Kidney capillary endothelial cell (primary cell): Measurements from ENCODE around the gene SYCE1.
"Not testable (repeated sequence)": the region's sequence is repeated elsewhere in the genome, so short reads cannot be mapped to it uniquely, and the experiment has no call there.

Experiments
- DNase-seq: peaks from one replicate; pipeline ENCODE4 v3.0.0-alpha.2; 2018; ENCODE audit warnings: low spot score

SYCE1 gene

DNA sequence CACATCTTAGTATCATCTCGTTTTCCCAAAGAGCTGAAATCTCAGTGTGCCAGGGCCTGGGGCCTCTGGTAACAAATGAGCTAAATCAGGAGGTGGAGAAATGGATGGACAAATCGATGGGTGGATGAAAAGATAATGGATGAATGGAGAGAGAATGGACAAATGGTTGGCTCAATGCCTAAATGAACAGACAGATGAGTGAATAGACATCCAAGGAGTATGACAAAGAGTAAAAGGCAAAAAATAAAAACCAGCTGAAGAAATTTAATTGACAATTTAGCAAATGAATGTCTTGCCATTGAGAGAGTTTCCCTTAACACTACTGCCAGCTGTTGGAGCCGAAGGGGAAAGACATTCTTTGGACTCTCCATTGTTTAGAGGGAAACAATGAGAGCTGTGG, 8.0 kb downstream of the SYCE1 start:
- no peak for DNase-seq

- no peak for DNase-seq
These were observed 9.9 kb downstream of the SYCE1 start for GRCh38 chr10:133555521-133555920.

DNA sequence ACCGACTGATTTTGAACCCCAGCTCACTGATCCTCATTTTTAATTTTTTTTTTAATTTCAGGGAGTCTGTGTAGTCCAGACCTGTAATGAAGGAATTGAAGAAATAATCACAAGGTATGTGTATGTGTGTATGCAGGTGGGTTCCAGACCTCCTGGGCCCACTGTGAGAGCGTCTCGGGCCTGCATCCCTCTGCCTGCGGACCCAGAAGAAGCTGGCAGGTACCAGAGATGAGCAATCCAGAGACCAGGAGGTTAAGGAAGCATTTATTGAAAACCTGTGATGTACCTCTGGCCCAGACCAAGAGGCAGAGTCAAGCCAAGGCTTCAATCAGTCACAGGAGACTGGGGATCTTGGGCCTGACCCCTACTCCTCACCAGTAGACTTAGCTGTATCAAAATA, 10.8 kb downstream of the SYCE1 start:
- DNase-seq, result no peak

DNA sequence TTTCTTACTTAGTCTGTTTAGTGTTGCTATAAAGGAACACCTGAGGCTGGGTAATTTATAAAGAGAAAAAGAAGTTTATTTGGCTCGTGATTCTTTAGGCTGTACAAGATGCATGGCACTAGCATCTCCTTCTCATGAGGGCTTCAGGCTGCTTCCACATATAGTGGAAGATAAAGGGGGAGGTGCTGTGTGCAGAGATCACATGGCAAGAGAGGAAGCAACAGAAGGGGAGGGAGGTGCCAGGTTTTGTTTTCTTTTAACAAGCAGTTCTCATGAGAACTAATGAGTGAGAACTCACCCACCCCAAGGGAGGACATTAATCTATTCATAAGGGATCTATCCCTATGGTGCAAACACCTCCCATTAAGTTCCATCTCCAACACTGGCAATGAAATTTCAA, 20.9 kb downstream of the SYCE1 start:
- DNase-seq, result no peak

- not testable (repeated sequence) for DNase-seq
These were observed 23.9 kb downstream of the SYCE1 start for GRCh38 chr10:133541441-133541975.

DNA sequence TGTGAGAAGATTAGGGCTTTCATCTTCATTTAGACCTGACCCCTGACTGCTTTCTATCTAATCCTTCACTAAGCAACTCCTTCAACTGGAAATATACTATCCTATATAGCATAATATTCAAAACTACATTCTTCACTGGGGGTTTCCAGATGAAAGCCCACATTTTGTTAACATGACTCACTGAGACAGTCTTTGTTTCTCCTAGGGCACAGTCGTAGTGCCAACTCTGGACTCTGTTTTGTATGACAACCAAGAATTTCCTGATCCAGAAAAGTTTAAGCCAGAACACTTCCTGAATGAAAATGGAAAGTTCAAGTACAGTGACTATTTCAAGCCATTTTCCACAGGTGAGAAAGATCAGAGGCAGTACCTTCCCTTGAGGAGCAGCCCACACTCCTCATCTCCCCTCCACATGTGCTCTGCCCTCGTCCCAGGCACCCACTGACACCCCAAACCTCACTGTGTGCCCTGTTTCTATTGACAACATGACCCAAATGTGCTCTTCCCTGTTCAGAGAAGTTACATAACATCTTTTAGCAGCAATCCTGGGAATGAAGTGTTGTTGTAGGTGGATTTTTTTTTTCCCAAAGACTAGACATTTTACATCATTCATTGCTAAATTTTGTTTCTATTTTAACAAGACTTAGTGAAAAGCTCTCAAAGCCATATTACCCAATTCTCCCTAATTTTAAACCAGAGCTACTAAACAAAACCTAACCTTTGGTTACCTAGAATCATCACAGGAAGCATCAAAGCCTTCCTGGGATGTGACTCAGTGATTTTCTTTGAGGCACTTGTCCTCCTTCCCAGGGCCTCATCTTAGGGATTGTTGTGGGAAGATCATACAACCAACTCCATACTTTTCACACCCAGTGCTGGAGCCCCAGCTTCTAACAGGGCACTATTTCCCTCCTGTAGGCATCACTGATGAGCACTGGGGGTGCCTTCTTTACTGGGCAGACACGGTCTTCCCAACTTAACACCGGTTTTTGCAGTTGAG, 27.5 kb downstream of the SYCE1 start:
- peak; percentile 3 for DNase-seq

- DNase-seq, result no peak
These were observed 29.2 kb downstream of the SYCE1 start for GRCh38 chr10:133536198-133536597.

- DNase-seq, result no peak
These were observed 31.0 kb downstream of the SYCE1 start for GRCh38 chr10:133534417-133534816.

- no peak for DNase-seq
These were observed 32.5 kb downstream of the SYCE1 start for GRCh38 chr10:133532871-133533270.

- DNase-seq, result no peak
These were observed 34.9 kb downstream of the SYCE1 start for GRCh38 chr10:133530506-133530905.

DNA sequence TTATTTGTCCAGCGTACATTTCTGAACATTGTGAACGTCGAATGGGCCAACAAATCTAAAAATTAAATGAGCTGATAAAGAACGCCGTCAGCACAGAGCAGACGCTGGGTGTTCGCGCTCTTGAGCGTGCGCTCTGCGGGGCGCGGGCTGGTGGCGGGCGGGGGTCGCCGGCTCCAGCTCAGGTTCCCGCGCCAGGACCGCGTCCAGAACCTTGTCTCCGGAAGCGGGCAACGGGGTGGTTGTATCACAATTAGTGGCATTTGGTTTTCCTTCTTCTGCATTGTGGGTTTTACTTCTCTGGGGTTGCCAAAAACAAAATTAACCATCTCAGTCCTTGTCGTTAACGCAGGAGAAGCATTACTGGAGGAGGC, 35.8 kb downstream of the SYCE1 start:
- DNase-seq, result no peak

GRCh38 chr10:133528845-133529575, 36.4 kb downstream of the SYCE1 start:
- no peak for DNase-seq

- DNase-seq, result no peak
These were observed 37.0 kb downstream of the SYCE1 start for GRCh38 chr10:133528296-133528844.

DNA sequence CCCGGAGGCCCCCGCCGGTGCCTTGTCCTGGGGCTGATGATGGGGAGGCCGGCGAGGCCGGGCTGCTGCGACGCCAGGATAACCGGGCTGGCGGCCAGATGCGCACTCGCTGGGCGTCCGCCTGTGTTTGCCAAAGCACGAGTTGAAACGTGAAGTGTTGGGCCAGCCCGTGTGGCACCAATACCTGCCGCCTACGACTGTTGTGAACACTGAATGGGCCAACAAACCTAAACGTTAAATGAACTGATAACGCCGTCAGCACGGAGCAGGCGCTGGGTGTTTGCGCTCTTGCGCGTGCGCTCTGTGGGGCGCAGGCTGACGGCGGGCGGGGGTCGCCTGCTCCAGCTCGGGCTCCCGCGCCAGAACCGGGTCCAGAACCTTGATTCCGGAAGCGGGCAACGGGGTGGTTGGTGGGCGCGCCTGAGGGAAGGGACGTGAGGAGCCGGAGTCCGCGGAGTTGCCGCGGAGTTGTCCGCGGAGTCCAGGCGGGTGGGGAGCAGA, 37.6 kb downstream of the SYCE1 start:
- no peak for DNase-seq

- no peak for DNase-seq
These were observed 38.3 kb downstream of the SYCE1 start, which contains the start of gene CYP2E1 for GRCh38 chr10:133526957-133527588. Gene CYP2E1, plus strand, starts transcription at chr10:133527363. Its CDS starts 33 bp downstream, at chr10:133527396.

DNA sequence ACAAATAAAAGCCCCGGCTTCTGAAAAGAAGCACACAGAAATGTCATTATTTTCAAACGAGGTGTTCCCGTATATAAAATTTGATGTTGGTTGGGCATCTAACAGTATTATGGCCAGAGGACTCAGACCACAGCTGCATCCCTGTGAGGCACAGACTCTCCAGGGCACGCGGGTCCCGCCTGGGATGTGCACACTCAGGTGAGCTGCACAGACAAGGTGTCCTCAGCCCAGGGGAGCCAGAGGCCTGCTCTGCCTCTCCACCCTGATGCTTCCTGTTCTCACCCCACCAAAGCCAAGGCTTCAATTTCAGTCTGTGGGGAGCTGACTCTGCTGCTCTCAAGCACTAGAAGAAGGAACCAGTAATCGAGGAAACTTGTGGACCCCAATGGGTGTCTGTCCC, 39.9 kb downstream of the SYCE1 start:
- DNase-seq, result no peak

- DNase-seq, result no peak
These were observed 41.7 kb downstream of the SYCE1 start for GRCh38 chr10:133523631-133524203.

DNA sequence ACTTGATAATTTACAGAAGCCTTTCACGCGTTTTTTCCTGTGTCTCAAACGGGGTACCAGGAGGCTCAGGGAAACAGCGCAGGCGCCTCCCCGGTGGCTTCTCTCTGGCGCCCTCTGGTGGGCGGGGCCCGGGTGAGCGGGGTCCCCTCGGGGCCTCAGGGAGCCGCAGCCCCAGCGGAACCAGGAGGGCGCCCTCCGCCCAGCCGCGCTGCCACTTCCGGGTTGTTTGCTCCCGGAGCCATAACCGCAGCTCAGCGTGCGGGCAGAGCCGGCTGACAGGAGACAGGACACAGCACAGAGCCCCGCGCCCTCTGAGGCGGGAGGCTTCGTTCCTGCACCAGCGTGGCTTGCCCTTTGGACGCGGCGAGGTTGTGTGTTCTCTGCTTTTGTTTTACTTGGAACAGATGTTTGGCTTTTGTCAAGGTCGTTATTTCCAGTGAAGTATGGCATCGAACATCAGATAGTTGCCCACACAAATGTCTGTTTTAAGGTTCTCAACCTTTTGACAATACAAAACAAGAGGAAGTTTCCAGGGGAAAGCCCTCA, 45.1 kb downstream of the SYCE1 start:
- peak; percentile 21 for DNase-seq

DNA sequence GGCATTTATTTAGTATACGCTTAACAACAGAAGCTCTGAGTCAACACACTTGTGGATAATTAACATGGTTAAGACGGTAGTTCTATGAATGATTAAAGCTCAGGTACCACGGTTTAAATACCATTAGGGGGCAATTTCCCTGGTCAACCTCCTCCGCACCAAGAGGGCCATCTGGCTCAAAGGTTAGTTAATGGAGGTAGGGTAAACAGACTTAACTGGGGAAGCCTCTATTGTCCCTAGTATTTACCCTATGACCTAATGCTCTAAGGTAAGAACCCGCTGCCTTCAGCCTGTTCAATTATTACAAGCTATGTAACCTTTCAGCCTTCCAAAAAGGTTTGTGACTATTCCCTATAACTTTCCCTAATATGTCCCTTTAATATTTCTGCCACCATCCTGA, 46.9 kb downstream of the SYCE1 start:
- DNase-seq, result not testable (repeated sequence)

DNA sequence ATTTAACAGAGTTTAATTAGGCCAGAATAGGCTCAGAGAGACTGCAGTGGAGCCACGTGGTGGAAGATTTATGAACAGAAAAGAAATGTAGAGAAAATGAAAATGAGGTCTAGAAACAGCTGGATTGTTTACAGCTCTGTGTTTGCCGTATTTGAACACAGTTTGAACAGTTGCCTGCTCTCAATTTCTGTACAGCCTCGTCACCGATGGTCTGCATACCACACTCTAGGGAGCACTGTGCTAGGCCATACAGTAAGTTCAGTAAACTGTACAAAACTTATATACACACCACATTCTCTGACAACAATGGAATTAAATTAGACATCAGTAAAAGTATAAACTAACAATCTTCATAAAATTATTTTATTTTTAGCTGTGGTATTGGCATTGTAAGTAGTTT, 49.3 kb downstream of the SYCE1 start:
- DNase-seq, result no peak

DNA sequence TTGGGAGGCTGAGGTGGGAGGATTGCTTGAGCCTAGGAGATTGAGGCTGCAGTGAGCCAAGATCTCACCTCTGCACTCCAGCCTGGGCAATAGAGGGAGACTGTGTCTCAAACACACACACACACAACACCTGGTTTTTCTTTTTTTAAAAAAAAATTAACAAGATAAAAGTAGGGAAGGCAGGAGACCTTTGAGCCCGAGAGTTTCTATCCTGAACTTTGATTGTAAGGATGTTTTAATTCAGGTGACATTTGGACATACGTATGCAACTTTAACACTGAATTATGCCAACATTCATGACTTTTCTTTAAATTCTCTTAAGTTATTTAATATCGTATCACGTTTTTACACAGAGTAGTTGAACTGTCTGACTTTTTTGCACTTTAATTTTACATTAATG, 49.9 kb downstream of the SYCE1 start:
- no peak for DNase-seq
